CD4-positive, CD25-positive, alpha-beta regulatory T cell (primary cell): ENCODE measurements around the gene TLNRD1. TPM values are rescaled to one million over a fixed set of nuclear protein-coding genes. Genes with fewer than 3 reads are reported as not detected.
"Not testable (repeated sequence)": the region's sequence is repeated elsewhere in the genome, so short reads cannot be mapped to it uniquely, and the experiment has no call there.

ENCODE experiments used
- ATAC-seq, 2 donors: fragments of 150-1000 bp; cut with Tn5 transposase; one replicate each; pipeline ENCODE4 v1.10.0; 2021; ENCODE audit warnings: low read depth in 2 of 2, moderate number of reproducible peaks in 2 of 2, moderate library complexity in 1 of 2
- DNase-seq, 3 donors: peaks; one replicate each; pipeline versions ENCODE4 v3.0.0 to v3.0.0-alpha.2; 2012 to 2022; ENCODE audit warnings: mixed read lengths in 1 of 3
- H3K27ac ChIP-seq: one replicate; pipeline ENCODE4 v1.7.0; 2013; ENCODE audit warnings: mild to moderate bottlenecking, low read length; ENCODE audit not compliant: insufficient read depth, poor library complexity, severe bottlenecking
- H3K27me3 ChIP-seq: one replicate; pipeline ENCODE4 v1.7.0; 2013; ENCODE audit warnings: low read length; ENCODE audit not compliant: control insufficient read depth, insufficient read depth
- H3K36me3 ChIP-seq: one replicate; pipeline ENCODE4 v1.7.0; 2013; ENCODE audit warnings: mild to moderate bottlenecking, low read length, moderate library complexity; ENCODE audit not compliant: control insufficient read depth, insufficient read depth
- H3K4me1 ChIP-seq: 2 replicates; pipeline ENCODE4 v1.7.0; 2013; ENCODE audit warnings: mild to moderate bottlenecking, low read length; ENCODE audit not compliant: insufficient read depth, control insufficient read depth, poor library complexity, severe bottlenecking
- H3K4me3 ChIP-seq: one replicate; pipeline ENCODE4 v1.7.0; 2013; ENCODE audit warnings: low read depth, mild to moderate bottlenecking, low read length, moderate library complexity
- H3K9me3 ChIP-seq, 2 experiments: 1 replicate in 1 of 2; 2 replicates in 1 of 2; pipeline ENCODE4 v1.7.0; 2013; ENCODE audit warnings: low read length in 2 of 2, mild to moderate bottlenecking in 1 of 2, moderate library complexity in 1 of 2; ENCODE audit not compliant: control insufficient read depth in 2 of 2
- H3K27ac Mint-ChIP-seq, 3 donors: one replicate each; pipeline ENCODE4 v1.8.0; 2020 to 2022; ENCODE audit warnings: mild to moderate bottlenecking in 3 of 3, mixed read lengths in 3 of 3, moderate library complexity in 2 of 3
- H3K27me3 Mint-ChIP-seq: one replicate; pipeline ENCODE4 v1.8.0; 2022; ENCODE audit warnings: mild to moderate bottlenecking, mixed read lengths
- H3K36me3 Mint-ChIP-seq: one replicate; pipeline ENCODE4 v1.8.0; 2020; ENCODE audit warnings: mixed read lengths
- H3K4me1 Mint-ChIP-seq, 4 donors: one replicate each; pipeline ENCODE4 v1.8.0; 2020 to 2022; ENCODE audit warnings: mixed read lengths in 4 of 4, mild to moderate bottlenecking in 1 of 4
- H3K4me3 Mint-ChIP-seq, 4 donors: one replicate each; pipeline ENCODE4 v1.8.0; 2020 to 2022; ENCODE audit warnings: mild to moderate bottlenecking in 4 of 4, mixed read lengths in 4 of 4, moderate library complexity in 3 of 4
- H3K9me3 Mint-ChIP-seq, 7 donors: one replicate each; pipeline ENCODE4 v1.8.0; 2020 to 2022; ENCODE audit warnings: mixed read lengths in 7 of 7, mild to moderate bottlenecking in 3 of 7, moderate library complexity in 2 of 7
- polyA plus RNA-seq, 4 donors: library from polyadenylated mRNA; unstranded; fragments of 300-500 nt; fragmentation: Illumina TruSeq; gene quantifications; one replicate each; pipeline ENCODE4 v1.2.3, GENCODE V29; 2021
- total RNA-seq: library from RNA; stranded (reverse); gene quantifications from one replicate; pipeline ENCODE4 v1.2.3, GENCODE V29; 2022

The TLNRD1 gene
- total RNA-seq (17.7 TPM), polyA plus RNA-seq (1 to 10 TPM; 3.1 to 5.7 (median 4.5) TPM)

DNA sequence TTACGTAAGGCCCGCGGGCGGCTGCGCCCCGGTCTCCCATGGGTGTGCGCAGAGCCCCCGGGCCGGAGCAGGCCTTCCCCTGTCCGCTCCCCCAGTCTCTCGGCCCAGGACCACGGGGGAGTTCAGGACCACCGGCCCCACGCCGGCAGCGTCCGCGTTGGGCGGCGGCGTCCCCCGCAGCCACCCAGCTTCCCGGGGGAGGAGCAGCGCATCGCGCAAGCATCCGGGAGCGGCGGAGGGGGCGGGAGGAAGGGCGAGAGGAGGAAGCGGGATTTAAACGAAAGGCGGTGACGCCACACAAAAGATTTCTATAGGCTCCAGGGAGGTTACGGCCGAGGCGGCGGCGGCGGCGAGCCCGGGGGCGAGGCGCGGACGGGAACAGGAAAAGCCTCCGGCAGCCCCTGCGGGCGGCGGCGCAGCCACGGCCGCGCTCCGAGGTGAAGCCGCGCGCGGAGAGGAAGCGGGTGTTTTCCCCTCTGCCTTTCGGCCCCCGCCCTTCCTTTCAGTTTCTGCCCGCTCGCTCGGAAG, at the start of gene TLNRD1:
TSS of gene TLNRD1 (plus strand) at position 300 of the 528 bp plus-strand sequence. CDS start 1,349 bp downstream, outside the sequence.
- ATAC-seq (peak; percentile 72 to 73), DNase-seq (peak; percentile 77 to 97 (median 85))
- peaks cover 54% of the 10 kb centered on the region for H3K4me1 ChIP-seq
- Mint-ChIP-seq H3K4me3 (peak within 1 kb of the TSS; percentile 98), H3K9me3 (peaks cover 0 to 8% (median 0%) of the 10 kb centered on the region in 7 donors), H3K36me3 (peaks cover 7% of the 10 kb centered on the region), H3K4me1 (peaks cover 36 to 65% (median 45%) of the 10 kb centered on the region in 4 donors), H3K27ac (peak within 1 kb of the TSS; percentile 95 to 99 (median 98)), H3K27me3 (no peaks in the 10 kb centered on the region)
- peak within 1 kb of the TSS; percentile 88 for H3K4me3 ChIP-seq
- H3K36me3 ChIP-seq = peaks cover 3% of the 10 kb centered on the region
- peak within 1 kb of the TSS; percentile 93 for H3K27ac ChIP-seq
- no peaks in the 10 kb centered on the region for H3K27me3 ChIP-seq
- peaks cover 0 to 3% of the 10 kb centered on the region in 2 experiments for H3K9me3 ChIP-seq

- Histone ChIP-seq H3K36me3 (peaks cover 48% of the 10 kb centered on the region), H3K27ac (no peak overlapping the region), H3K9me3 (no peaks in the 10 kb centered on the region), H3K4me1 (no peaks in the 10 kb centered on the region), H3K27me3 (no peaks in the 10 kb centered on the region), H3K4me3 (no peak overlapping the region)
- H3K27me3 Mint-ChIP-seq = no peaks in the 10 kb centered on the region
- H3K9me3 Mint-ChIP-seq = no peaks in the 10 kb centered on the region
- peak overlapping the region in 1 of 3 donors; percentile 76 for H3K27ac Mint-ChIP-seq
- H3K4me3 Mint-ChIP-seq = no peak overlapping the region
- peaks cover 50% of the 10 kb centered on the region for H3K36me3 Mint-ChIP-seq
- ATAC-seq (no peak), DNase-seq (no peak)
- H3K4me1 Mint-ChIP-seq = peaks cover 0 to 10% (median 4%) of the 10 kb centered on the region in 4 donors
Observed at GRCh38 chr15:80951941-80952340, 48.8 kb upstream of the TLNRD1 start.

GRCh38 chr15:80953001-80953952, 47.4 kb upstream of the TLNRD1 start:
- Mint-ChIP-seq H3K27ac (peak overlapping the region in 1 of 3 donors; percentile 42), H3K9me3 (no peaks in the 10 kb centered on the region), H3K4me3 (no peak overlapping the region), H3K4me1 (peaks cover 0 to 10% (median 6%) of the 10 kb centered on the region in 4 donors), H3K36me3 (peaks cover 50% of the 10 kb centered on the region), H3K27me3 (no peaks in the 10 kb centered on the region)
- ATAC-seq (no peak), DNase-seq (no peak)
- no peaks in the 10 kb centered on the region for H3K9me3 ChIP-seq
- no peaks in the 10 kb centered on the region for H3K27me3 ChIP-seq
- H3K4me3 ChIP-seq = no peak overlapping the region
- H3K36me3 ChIP-seq = peaks cover 35% of the 10 kb centered on the region
- no peaks in the 10 kb centered on the region for H3K4me1 ChIP-seq
- no peak overlapping the region for H3K27ac ChIP-seq

DNA sequence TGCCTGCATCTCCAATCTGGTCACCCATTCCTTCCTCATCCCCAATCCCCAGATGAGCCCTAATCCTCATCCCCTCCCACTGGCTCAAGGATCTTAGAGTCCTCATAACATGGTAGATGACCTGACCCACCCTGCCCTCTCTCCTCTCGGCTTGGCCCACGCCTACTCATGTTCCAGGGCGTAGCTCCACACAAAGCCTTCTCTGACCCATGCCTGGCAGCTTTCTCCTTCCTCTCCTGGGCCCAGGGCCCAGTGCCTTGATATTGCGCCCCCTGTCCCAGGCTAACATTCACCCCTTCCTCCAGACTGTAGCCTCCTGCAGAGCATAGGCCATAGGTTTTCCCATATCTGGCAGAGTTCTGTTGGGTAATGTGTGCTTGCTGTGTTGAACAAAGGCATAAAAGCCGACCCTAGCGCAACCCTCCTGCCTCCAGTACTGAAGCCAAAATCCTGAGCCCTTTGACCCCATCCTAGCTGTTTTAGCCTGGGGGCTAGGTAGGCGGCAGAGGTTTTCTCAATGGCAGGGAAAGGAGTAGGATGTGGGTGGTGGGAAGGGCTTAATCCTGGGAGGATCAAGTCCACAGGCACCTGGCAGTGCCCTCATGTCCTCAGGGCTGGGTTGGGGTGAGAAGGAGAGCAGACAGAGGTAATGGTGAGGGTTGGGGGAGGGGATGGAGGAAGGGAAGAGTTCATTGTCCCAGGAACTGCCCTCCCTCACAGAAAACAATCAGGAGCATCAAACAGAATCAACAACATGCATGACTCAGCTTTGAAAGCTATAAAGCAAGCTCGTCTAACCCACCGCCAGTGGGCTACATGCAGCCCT, 46.6 kb upstream of the TLNRD1 start:
- ATAC-seq (no peak), DNase-seq (no peak)
- Mint-ChIP-seq H3K36me3 (peaks cover 53% of the 10 kb centered on the region), H3K27ac (no peak overlapping the region), H3K9me3 (no peaks in the 10 kb centered on the region), H3K27me3 (no peaks in the 10 kb centered on the region), H3K4me1 (peaks cover 0 to 10% (median 6%) of the 10 kb centered on the region in 4 donors), H3K4me3 (no peak overlapping the region)
- no peaks in the 10 kb centered on the region for H3K4me1 ChIP-seq
- peaks cover 28% of the 10 kb centered on the region for H3K36me3 ChIP-seq
- no peak overlapping the region for H3K4me3 ChIP-seq
- H3K9me3 ChIP-seq = no peaks in the 10 kb centered on the region
- no peaks in the 10 kb centered on the region for H3K27me3 ChIP-seq
- no peak overlapping the region for H3K27ac ChIP-seq

- not testable (repeated sequence) for H3K27me3 Mint-ChIP-seq, H3K27ac ChIP-seq, H3K4me3 ChIP-seq, H3K27me3 ChIP-seq, H3K4me3 Mint-ChIP-seq, H3K9me3 Mint-ChIP-seq, H3K9me3 ChIP-seq, H3K4me1 ChIP-seq
- H3K27ac Mint-ChIP-seq = peak overlapping the region in 1 of 3 donors; percentile 26
- H3K4me1 Mint-ChIP-seq = peaks cover 0 to 12% (median 9%) of the 10 kb centered on the region in 4 donors
- H3K36me3 Mint-ChIP-seq = peaks cover 54% of the 10 kb centered on the region
- DNase-seq (peak in 1 of 3 donors; percentile 34), ATAC-seq (peak; percentile 75 to 82)
- H3K36me3 ChIP-seq = peaks cover 22% of the 10 kb centered on the region
Observed at GRCh38 chr15:80955571-80956452, 44.9 kb upstream of the TLNRD1 start.

GRCh38 chr15:80957556-80957955, 43.2 kb upstream of the TLNRD1 start:
- H3K4me3 ChIP-seq = no peak overlapping the region
- no peaks in the 10 kb centered on the region for H3K27me3 Mint-ChIP-seq
- H3K36me3 Mint-ChIP-seq = peaks cover 58% of the 10 kb centered on the region

More at GRCh38 chr15:80957556-80957955, 43.2 kb upstream of the TLNRD1 start:
- no peak for ATAC-seq
- H3K4me1 Mint-ChIP-seq = peaks cover 9 to 19% (median 16%) of the 10 kb centered on the region in 4 donors
- Histone ChIP-seq H3K9me3 (no peaks in the 10 kb centered on the region), H3K4me1 (no peaks in the 10 kb centered on the region), H3K36me3 (peaks cover 10% of the 10 kb centered on the region), H3K27me3 (no peaks in the 10 kb centered on the region), H3K27ac (no peak overlapping the region)
- no peak for DNase-seq
- H3K4me3 Mint-ChIP-seq = no peak overlapping the region
- H3K9me3 Mint-ChIP-seq = no peaks in the 10 kb centered on the region
- H3K27ac Mint-ChIP-seq = peak overlapping the region in 1 of 3 donors; percentile 71
